HG03066 (cell line): ENCODE results near the gene CD300C.
"Not testable (repeated sequence)": the region's sequence is repeated elsewhere in the genome, so short reads cannot be mapped to it uniquely, and the experiment has no call there.

Experiments used
- ATAC-seq: cut with Tn5 transposase; IDR thresholded peaks from one replicate; pipeline ENCODE4 v1.9.1; 2021; ENCODE audit warnings: low read depth; ENCODE audit not compliant: unreplicated experiment

The CD300C gene

DNA sequence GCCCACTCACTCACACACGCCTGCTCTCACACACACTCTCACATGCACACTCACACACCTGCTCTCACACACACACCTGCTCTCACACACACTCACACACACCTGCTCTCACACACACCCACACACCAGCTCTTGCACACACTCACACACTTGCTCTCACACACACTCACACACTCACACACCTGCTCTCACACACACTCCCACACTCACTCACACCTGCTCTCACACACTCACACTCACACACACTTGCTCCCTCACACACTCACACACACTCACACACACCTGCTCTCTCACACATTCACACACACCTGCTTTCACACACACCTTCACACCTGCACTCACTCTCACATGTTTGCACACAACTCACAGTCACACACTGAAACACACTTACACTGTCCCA lies 17.4 kb upstream of the CD300C start:
- ATAC-seq = no peak

DNA sequence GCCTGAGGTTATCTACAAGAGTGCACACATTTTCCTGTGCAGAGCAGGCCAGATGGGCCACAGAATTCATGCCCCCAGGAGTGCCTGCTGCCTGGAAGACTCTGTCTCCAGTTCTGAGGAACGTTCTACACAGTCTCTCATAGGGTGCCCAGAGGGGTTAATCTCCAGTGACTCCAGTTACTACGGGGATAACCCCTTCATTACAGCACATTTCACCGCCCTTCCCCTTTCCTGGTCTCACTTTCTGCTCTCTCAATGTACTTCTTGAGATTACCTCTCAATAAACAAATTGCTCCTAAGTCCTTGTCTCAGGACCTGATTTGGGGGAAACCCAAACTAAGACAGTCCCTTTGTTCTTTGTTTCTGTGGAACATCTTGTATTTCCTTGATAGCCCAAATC lies 15.7 kb upstream of the CD300C start:
- ATAC-seq = no peak

DNA sequence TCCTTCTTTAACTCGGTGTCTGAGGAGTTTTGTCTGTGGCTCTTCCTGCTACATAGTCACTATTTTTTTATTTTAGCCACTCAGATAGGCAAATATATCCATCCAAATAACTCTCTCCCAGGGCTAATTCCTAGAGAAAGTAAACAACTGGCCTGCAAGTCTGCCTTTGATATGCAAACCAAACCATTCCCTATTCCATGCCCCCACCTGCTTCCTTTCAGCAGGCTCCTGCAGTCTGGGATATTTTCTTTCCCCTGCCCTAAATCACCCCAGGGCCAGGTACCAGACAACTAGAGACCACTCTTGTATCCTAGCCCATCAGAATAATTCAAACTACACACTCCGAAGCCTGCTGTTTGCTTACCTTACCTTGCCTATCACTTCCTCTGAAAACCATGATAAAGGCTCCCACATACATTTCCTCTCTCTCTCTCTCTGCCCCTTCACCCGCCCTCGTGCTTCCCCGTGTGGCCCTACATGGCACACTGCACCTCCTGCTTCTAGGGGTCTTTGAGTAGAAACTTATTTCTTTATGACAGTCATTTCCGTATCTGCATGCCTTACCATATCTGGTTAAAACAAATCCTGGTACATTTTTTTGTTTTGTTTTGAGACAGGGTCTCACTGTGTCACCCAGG lies 13.1 kb upstream of the CD300C start:
- ATAC-seq = no peak

DNA sequence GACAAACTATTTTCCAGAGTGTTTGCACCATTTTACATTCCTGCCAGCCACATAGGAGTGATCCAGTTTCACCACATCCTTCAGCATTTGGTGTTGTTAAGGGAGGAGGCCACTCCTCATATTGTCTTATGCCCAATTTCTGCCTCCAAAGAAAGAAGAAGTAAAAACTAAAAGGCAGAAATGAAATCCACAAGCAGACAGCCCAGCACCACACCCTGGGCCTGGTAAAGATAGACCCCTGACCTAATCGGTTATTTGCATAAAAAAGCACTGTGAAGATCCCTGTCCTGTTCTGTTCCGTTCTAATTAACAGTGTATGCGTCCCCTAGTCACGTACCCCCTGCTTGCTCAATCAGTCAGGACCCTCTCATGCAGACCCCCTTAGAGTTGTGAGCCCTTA lies 12.5 kb upstream of the CD300C start:
- not testable (repeated sequence) for ATAC-seq

DNA sequence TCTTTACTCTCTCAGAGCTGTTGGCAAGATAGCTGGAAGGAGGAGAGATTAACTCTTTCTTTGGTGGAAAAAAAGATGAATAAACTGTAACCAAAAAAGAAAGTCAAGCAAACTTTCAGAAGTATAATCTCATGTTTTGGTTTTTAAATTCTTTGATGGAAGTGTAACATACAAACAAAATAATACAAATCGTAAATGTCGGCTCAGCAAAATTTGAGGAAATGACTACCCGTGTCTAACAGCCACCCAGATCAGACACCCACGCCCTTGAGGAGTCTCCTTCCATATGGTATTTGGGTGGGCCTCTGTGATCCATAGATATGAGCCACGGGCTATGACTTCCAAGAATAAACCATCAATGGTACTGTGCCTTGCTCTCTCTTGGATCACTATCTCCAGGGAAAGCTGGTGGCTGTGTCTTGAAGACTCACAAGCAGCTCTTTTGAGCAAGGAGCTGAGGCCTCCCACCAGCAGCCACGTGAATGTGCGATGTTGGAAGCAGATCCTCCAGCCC lies 9.6 kb upstream of the CD300C start:
- ATAC-seq = no peak

DNA sequence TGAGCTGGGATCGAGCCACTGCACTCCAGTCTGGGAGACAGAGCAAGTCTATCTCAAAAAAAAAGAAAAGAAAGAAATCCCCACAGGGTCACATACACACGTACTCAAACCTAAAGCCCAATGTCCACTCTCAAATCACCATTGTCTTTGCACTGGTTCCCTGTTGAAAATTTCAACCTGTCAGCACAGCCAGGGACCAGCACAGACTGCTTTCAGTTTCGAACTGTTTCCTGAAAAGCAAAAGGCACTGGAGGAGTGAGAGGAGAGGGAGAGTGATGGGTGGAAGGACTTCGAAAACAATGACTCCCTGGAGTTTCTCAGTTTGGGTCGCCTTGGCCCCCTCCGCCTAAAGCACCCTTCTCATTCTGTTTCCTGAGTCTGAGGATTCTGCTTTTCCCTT lies 9.0 kb upstream of the CD300C start:
- ATAC-seq = no peak

DNA sequence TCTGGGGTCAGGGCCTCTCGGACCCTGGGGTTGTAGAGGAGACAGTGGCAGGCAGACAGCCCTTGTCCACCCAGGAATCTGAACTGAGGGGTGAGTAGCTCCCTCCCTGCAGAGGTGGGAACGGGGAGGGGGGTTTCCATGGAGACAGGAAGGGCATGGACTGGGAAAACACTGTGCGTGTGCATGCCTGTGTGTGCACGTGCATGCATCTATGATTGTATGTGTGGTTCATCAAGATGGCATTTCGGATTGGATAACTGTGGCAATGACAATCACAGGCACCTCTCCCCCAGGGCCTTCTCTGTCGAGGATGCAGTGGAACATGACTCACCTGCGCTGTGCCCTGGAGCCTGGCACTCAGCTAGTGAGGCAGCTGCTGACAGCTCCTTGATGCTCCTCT lies 6.1 kb upstream of the CD300C start:
- ATAC-seq = no peak

DNA sequence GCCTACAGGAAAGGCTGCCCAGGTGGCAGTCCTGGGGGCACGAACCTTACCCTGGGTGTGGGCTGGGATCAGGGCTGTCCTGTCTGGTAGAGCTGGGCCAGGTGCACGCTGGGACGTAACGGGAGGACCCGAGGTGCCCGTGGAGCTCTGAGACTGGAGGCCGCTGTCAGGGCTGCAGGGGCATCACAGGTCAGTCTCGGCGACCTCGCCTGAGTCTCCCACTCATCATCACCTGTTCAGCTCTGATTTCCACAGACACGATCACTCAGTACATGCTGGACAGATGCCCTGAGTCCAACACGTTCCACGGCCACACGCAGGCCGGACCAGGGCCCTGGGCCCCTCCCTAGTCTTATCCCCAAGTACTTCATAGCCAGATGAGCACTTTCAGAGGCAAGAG lies 4.7 kb upstream of the CD300C start:
- ATAC-seq = no peak

DNA sequence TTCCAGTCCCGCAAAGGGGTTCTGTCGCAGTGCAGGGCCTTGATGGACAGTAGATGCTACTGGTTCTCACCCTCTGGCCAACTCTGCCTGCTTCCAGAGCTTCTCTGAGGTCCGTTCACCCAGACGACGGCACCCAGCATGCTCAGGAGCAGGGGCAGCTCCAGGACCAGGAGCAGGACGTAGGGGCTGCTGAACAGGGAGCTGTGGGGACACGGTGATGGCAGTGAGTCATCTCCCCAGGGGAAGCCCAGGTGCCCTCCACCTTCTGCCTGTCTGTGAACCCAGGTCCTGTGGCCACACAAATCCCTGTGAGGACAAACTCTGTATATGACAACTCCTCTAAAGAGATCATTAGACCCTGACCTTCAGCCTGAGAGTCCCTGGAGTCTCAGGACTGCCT lies 3.4 kb upstream of the CD300C start:
- ATAC-seq = no peak

DNA sequence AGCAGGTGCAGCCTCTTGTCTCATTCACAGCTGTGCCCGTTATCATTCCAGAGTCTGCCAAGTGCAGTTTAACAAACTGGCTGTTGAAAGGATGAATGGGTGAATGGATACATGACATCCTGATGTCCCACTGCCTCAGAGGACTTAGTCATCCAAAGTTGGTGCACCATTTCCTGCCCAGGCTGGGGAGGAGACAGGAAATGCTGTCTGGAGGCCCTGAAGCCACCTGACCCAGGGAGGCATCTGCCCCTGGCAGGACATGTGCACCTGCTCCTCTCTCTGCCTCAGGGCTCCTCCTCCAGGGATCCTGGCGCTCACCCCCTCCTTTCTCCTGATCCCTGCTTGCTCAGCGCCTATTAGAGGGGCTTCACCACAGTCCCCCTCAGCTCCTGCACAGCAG lies 1.8 kb upstream of the CD300C start:
- ATAC-seq = no peak

DNA sequence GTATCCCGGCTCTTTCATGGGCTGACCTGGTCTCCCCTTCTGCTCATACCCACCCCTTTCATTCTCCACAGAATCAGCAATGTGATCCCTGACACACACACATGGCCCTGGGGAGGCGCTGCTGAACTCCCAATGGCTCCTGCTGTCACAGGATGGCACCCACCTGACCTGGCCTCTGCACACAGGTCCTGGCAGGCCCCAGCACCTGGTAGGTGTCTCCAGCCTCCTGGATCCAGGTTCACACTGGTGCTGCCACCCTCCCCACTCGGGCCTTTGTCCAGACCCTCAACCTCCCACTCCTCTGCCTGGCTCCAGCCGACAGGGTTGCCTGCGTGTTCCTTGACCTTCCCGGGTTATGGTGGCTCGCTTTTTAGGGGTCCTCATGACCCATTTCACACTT lies 1.3 kb upstream of the CD300C start:
- no peak for ATAC-seq

DNA sequence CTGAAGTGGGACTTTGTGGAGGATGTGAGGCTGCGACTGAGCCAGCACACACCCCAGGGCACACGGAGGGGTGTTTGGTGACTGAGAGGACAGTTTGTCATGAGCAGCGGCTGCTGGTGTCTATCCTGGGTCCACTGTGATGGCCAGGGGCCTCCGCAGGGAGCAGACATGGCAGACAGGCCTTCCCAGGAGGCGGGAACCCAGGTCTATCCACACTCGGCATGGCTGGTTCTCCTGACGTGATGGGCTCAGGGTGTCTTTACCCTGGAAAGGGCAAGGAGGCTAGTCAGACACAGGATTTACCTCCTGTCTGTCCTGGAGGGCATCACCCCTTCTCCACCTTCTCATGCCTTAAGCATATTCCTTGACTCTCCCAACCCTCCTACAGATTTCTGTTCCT lies 671 bp upstream of the CD300C start:
- no peak for ATAC-seq

DNA sequence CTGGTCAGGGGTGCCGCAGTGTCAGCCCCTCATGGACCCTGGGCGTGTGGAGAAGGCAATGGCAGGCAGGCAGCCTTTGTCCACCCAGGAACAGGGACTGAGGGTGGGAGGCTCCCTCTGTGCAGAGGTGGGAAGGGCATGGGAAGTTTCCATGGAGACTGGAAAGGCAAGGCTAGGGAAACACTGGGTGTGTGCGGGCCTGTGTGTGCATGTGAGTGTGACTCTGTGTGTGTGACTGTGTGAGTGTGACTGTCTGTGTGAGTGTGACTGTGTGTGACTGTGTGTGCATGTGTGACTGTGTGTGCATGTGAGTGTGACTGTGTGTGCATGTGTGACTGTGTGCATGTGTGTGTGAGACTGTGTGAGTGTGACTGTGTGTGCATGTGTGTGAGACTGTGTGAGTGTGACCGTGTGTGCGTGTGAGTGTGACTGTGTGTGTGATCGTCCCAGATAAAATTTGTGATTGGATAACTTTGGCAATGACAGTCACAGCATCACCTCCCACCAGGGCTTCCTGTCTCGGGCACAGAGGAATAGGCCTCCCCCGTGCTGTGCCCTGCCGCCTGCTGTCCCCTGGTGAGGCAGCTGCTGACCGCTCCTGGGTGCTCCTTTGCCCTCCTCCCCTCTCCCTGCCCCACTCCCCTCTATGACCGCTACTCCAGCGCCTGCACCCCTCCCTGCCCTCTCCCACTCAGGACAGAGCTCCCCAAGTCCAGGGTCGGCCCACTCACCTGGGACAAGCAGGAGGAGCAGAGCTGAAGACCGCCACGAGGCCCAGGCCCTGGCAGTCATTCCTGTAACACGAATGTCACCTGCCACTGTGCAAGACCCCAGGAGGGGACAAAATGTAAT lies 698 bp downstream of the CD300C start:
- no peak for ATAC-seq

DNA sequence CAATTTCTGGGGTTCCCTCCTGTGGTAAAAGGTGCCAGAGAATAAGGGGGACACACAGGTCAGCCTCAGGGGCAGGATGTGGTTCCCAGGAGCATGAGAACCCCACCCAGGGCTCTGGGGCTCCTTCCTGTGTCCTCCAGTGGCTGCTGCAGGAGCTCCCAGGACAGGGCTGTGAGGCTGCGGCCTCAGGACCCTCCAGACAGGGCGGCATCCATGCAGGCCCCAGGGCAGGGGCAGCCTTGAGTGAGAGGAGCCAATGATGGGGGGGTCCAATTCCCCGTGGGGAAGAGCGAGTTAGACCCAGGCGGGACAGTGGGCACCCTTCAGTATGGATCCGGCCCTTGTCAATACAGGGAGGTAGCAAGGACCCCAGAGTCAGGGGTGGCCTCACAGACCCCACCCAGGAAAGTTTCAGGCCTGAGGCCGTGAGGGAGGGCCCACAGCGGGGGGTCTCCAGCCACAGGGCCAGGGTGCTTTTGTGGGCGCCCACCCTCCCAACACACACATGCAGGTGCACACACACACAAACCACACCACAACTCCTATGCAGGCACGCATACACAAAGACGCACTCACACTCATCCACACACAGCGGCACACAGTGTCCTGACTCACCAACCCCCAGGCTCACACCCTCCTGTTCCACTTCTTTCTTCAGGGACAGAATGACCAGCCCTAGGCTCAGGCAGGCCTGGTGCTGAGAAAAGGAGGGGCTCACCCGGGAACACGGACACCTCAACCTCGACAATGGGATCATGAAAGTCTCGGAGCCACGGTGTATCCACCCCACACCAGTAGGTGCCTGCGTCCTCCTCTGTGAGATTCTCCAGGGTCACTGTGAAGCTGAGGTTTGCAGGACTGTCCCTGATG lies 1.8 kb downstream of the CD300C start:
- no peak for ATAC-seq

DNA sequence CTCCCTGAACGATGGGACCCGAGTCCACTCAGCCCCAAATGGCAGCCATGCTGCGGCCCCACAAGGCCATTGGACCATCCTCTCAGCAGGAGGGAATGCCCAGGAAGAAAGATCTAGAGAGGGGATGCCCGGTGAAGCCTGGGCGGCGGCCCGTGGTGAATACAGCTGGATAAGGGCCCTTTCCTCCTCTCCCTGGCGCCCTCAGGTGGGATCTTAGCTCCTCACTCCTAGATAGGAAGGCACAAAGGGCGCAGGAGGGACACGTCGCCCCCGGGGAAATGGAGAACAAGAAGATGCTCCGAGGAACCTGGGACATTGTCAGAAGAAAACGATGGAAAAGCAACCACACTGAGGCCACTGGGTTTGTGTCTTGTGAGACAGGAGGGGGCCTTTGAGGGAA lies 2.5 kb downstream of the CD300C start:
- no peak for ATAC-seq

DNA sequence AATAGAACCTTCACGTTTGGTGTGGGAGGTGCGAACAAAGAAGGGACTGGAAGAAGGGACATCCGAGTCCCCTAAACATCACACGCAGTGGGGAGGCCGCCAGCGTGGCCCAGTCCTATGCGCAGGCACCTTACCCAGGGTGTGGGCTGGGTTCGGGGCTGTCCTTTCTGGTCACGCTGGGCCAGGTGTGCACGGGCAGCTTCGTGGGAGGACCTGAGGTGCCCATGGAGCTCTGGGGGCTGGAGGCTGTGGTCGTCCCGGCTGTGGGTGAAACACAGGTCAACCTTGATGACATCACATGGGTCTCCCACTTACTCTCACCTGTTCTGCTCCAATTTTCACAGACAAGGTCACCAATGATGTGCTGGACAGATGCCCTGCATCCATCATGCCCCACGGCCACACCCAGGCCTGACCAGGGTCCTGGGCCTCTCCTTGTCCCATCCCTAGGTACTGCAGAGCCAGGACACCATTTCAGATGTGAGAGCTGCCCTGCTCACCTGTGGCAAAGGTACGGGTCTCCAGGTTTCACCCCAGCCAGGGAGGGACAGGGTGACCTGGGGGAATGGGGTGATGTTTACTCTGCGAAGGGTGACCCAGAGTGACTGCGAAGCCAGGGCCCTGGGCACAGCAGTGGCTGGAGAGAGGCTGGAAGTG lies 3.1 kb downstream of the CD300C start:
- no peak for ATAC-seq

DNA sequence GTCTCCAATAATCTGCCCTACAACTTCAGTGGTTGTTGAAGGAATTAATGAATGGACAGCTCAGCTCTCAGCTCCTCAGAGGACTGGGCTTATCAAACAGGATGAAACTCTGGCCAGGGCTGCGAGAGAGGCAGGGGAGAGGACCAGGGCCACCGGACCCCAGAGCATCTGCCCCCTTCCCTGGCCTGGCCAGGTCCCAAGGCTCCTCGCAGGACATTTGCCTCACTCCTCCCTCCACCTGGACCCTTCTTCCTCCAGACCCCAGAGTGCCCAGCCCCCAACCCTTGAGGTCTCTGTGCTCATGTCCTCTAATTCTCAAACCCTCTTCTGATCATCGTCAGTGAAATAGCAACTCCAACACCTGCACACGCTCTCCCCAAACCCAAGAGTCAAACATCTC lies 3.7 kb downstream of the CD300C start:
- no peak for ATAC-seq

DNA sequence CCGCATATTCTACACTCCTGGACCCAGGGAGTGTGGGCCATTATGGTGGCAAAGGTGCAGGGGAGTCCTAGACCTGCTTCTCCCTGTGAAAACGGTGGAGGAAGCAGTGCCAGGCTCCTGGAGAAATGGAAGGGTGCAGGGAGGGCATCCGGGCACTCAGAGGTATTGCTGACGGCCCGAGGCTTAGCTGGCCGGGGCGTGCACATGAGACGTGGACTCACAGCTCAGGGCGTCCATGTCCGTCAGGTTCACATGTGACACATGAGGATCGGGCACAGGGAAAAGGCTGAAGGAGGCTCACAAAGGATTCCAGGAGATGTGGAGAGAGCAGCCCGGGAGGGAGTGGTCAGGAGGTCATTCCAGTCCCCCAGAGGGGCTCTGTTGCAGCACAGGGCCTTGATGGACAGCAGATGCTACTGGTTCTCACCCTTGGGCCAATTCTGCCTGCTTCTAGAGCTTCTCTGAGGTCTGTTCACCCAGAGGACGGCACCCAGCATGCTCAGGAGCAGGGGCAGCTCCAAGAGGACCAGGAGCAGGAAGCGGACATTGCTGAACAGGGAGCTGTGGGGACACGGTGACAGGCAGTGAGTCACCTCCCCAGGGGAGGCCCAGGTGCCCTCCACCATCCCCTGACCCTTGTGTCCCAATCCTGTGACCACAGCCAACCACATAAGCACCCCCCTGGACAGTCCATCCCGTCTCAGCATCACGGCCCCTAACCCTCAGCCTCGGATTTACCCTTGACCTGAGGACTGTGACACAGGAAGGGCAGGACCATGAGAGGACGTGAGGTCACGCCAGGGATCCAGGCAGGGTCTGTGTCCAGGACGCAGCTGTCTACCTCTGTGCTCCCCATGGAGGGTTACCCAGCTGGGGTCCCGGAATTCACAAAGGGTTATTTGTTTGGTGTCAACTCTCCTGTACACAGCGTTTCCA lies 4.5 kb downstream of the CD300C start:
- ATAC-seq = no peak

DNA sequence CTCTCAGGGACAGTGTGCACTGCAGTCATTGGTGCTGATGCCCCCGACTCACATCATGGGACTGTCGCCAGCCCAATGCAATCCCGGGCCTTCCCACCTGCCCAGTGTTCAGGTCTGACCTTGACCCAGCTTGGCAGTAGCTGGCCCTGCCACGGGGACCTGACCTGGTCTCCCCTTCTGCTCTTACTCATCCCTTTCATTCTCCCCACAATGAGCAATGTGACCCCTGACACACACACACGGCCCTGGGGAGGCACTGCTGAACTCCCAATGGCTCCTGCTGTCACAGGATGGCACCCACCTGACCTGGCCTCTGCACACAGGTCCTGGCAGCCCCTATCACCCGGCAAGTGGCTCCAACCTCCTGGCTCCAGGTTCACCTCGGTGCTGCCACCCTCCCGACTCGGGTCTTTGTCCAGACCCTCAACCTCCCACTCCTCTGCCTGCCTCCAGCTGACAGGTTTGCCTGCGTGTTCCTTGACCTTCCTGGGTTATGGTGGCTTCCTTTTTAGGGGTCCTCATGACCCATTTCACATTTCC lies 6.6 kb downstream of the CD300C start:
- ATAC-seq = no peak
